ENCODE measurements around the gene ACAP2.

DNA sequence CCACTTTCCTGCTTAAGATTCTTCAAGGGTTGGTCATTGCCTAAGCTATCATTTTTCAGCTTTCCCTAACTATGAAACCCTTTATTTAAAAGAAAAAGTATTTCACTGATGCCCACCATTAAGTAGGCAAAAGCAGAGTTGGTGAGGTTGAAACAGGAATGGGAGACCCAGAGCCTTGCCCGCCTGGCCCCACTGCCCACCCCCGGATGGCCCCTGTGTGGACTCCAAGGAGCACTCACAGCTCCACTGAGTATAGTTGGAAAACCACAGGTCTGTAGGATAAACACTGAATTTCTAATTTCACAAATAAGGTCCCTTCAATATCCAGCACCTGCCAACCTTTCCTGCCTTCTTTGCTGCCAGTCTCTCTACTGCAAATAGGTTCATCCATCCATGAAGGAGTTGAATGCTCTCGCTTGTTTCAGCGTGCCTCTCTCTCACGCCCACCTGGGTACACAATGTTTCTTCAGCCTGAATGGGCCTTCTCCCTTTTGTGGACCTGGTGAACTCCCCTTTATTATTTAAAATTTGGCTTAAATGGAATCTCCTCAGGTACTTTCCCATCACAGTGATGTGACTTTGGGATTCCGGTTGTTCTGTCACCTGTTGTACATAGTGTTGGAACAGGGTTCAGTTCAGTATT lies 8.7 kb upstream of the ACAP2 start:
- no peak for TF ChIP-seq CTCF (IDR thresholded peaks at IDR 0.05)
- no peak for TF ChIP-seq RAD21 (conservative IDR thresholded peaks at IDR 0.05 in 1 of 2, IDR thresholded peaks at IDR 0.05 in 1 of 2)
- TF ChIP-seq POLR2A (IDR thresholded peaks at IDR 0.05; ENCODE audit: low read length) = no peak
- no peak for TF ChIP-seq PHF8 (IDR thresholded peaks at IDR 0.05; ENCODE audit: borderline replicate concordance, low read depth)
- no peak for TF ChIP-seq E2F6 (IDR thresholded peaks at IDR 0.05; ENCODE audit: borderline replicate concordance, low read depth)
- no peak for TF ChIP-seq KDM1A (IDR thresholded peaks at IDR 0.05; ENCODE audit: low read depth)
- TF ChIP-seq RCOR1 (IDR thresholded peaks at IDR 0.05; ENCODE audit: low read depth, low read length) = no peak
- TF ChIP-seq, protein P1, sequence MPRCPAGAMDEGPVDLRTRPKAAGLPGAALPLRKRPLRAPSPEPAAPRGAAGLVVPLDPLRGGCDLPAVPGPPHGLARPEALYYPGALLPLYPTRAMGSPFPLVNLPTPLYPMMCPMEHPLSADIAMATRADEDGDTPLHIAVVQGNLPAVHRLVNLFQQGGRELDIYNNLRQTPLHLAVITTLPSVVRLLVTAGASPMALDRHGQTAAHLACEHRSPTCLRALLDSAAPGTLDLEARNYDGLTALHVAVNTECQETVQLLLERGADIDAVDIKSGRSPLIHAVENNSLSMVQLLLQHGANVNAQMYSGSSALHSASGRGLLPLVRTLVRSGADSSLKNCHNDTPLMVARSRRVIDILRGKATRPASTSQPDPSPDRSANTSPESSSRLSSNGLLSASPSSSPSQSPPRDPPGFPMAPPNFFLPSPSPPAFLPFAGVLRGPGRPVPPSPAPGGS (IDR thresholded peaks at IDR 0.05) = no peak
- TF ChIP-seq ESRRA (IDR thresholded peaks at IDR 0.05; ENCODE audit: borderline replicate concordance, low read length) = no peak
- no peak for TF ChIP-seq ZSCAN20 (CRISPR knock-in tag; IDR thresholded peaks at IDR 0.05)
- no peak for TF ChIP-seq RNF2 (IDR thresholded peaks at IDR 0.05; ENCODE audit: borderline replicate concordance, low read depth)
- no peak for TF ChIP-seq REST (IDR thresholded peaks at IDR 0.05)
- TF ChIP-seq EP300 (IDR thresholded peaks at IDR 0.05) = no peak

Measured in A549 (cell line).